Nephron progenitor cell (in vitro differentiated cells): ENCODE data around the gene TIAM2.

ENCODE experiments used
- DNase-seq: peaks from one replicate; pipeline ENCODE4 v3.0.0; 2021
- H3K27ac Mint-ChIP-seq: 2 replicates; pipeline ENCODE4 v1.8.0; 2021; ENCODE audit warnings: mild to moderate bottlenecking, moderate library complexity, mixed read lengths
- H3K27me3 Mint-ChIP-seq: 2 replicates; pipeline ENCODE4 v1.8.0; 2021; ENCODE audit warnings: mild to moderate bottlenecking, low read depth, mixed read lengths; ENCODE audit not compliant: poor library complexity
- H3K36me3 Mint-ChIP-seq: 2 replicates; pipeline ENCODE4 v1.8.0; 2021; ENCODE audit warnings: low read depth, mixed read lengths
- H3K4me1 Mint-ChIP-seq: 2 replicates; pipeline ENCODE4 v1.8.0; 2021; ENCODE audit warnings: mixed read lengths
- H3K4me3 Mint-ChIP-seq: 2 replicates; pipeline ENCODE4 v1.8.0; 2021; ENCODE audit warnings: mild to moderate bottlenecking, moderate library complexity, mixed read lengths
- H3K9me3 Mint-ChIP-seq: 2 replicates; pipeline ENCODE4 v1.8.0; 2021; ENCODE audit warnings: mild to moderate bottlenecking, moderate library complexity, mixed read lengths
- TF ChIP-seq, protein P1 (sequence below): fragments of 200-600 bp; sonication (generic); IDR thresholded peaks from 2 replicates; pipeline ENCODE4 v1.5.0; 2021; ENCODE audit warnings: antibody characterized with exemption

The TIAM2 gene

GRCh38 chr6:155256122-155256795 lies 261.1 kb downstream of the TIAM2 start:
- H3K4me3 Mint-ChIP-seq = no peak overlapping the region
- H3K27ac Mint-ChIP-seq = peak overlapping the region; percentile 42
- H3K27me3 Mint-ChIP-seq = peaks cover 2% of the 10 kb centered on the region
- H3K36me3 Mint-ChIP-seq = peaks cover 42% of the 10 kb centered on the region
- H3K9me3 Mint-ChIP-seq = no peaks in the 10 kb centered on the region
- DNase-seq = no peak
- peaks cover 11% of the 10 kb centered on the region for H3K4me1 Mint-ChIP-seq
- TF ChIP-seq, protein P1, sequence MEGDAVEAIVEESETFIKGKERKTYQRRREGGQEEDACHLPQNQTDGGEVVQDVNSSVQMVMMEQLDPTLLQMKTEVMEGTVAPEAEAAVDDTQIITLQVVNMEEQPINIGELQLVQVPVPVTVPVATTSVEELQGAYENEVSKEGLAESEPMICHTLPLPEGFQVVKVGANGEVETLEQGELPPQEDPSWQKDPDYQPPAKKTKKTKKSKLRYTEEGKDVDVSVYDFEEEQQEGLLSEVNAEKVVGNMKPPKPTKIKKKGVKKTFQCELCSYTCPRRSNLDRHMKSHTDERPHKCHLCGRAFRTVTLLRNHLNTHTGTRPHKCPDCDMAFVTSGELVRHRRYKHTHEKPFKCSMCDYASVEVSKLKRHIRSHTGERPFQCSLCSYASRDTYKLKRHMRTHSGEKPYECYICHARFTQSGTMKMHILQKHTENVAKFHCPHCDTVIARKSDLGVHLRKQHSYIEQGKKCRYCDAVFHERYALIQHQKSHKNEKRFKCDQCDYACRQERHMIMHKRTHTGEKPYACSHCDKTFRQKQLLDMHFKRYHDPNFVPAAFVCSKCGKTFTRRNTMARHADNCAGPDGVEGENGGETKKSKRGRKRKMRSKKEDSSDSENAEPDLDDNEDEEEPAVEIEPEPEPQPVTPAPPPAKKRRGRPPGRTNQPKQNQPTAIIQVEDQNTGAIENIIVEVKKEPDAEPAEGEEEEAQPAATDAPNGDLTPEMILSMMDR = no peak

DNA sequence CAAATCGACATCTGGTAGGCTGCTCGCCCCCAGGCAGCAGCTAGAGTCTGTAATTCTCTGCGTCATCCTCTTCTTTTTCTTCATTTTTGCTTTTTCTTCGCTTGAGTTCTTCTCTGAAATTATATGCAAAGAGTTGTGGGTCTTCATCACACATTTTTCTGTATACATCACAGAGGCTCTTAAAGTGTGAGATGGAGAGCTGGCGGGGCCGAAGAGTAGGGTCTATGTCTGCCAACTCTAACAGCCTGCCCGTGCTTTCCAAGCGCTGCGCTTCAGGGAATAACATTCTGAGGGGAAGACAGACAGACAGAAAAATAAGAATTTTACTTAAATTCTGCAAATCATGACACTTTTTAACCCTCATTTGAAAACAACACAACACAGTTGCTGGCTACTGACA lies 262.7 kb downstream of the TIAM2 start:
- Mint-ChIP-seq H3K27ac (no peak overlapping the region), H3K9me3 (no peaks in the 10 kb centered on the region), H3K27me3 (peaks cover 2% of the 10 kb centered on the region), H3K4me1 (peaks cover 26% of the 10 kb centered on the region), H3K4me3 (no peak overlapping the region), H3K36me3 (peaks cover 41% of the 10 kb centered on the region)
- DNase-seq = no peak
- TF ChIP-seq, protein P1 = no peak

DNA sequence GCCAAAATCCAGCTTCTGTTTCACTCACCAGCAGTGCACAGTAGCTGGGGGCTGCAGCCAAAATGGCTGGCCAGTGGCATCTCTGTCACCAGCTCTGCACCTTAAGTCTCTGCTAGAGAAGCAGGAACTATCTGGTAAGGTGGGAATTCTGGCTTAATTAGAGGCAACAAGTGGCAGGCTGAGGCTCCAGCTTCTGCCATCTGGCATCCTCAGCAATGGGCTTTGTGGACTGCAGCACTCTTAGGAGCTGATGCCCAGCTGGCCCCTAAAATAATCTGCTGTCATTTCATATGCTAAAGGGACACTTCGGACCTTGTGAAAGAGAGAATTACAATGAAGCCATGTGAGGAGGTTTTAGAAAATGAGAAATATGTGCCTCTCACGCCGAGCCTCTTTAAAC lies 264.1 kb downstream of the TIAM2 start:
- Mint-ChIP-seq H3K27ac (no peak overlapping the region), H3K4me3 (no peak overlapping the region), H3K36me3 (peaks cover 34% of the 10 kb centered on the region), H3K27me3 (peaks cover 2% of the 10 kb centered on the region), H3K4me1 (peaks cover 20% of the 10 kb centered on the region), H3K9me3 (no peaks in the 10 kb centered on the region)
- TF ChIP-seq, protein P1 = no peak
- DNase-seq = no peak

DNA sequence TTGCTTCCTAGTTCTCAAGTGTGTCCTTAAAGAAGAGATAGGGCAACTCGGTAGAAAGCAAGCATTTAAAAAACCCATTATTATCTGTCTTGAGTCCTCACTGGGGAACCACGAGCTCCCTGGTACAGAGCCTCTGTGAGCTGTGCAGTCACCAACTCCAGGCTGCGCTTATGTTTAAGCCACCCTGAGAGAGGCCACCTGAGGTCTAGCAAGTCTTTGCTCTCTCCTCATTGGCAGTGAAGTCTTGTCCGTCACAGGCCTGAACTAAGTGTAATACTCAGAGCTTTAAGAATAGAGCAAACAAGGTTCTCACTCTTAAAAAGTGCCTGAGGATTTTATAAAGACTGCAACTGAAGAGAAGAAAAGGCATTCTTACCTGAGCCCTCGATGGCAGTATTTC lies 264.8 kb downstream of the TIAM2 start:
- H3K36me3 Mint-ChIP-seq = peaks cover 33% of the 10 kb centered on the region
- H3K4me1 Mint-ChIP-seq = peaks cover 20% of the 10 kb centered on the region
- no peak for DNase-seq
- H3K27me3 Mint-ChIP-seq = peaks cover 2% of the 10 kb centered on the region
- no peaks in the 10 kb centered on the region for H3K9me3 Mint-ChIP-seq
- H3K4me3 Mint-ChIP-seq = no peak overlapping the region
- TF ChIP-seq, protein P1 = no peak
- no peak overlapping the region for H3K27ac Mint-ChIP-seq

- no peak overlapping the region for H3K27ac Mint-ChIP-seq
These were observed 265.6 kb downstream of the TIAM2 start for GRCh38 chr6:155260686-155261085.

More at GRCh38 chr6:155260686-155261085, 265.6 kb downstream of the TIAM2 start:
- Mint-ChIP-seq H3K4me3 (no peak overlapping the region), H3K36me3 (peaks cover 34% of the 10 kb centered on the region), H3K9me3 (no peaks in the 10 kb centered on the region), H3K27me3 (peaks cover 2% of the 10 kb centered on the region), H3K4me1 (peaks cover 20% of the 10 kb centered on the region)
- DNase-seq = no peak
- TF ChIP-seq, protein P1 = no peak
